Measurements from ENCODE around the gene TP63.

Gene TP63

GRCh38 chr3:189638276-189639031 lies 7.3 kb downstream of the TP63 start:
- no peaks in the 10 kb centered on the region for H3F3A ChIP-seq (ENCODE audit: insufficient read depth, low read length)
- no peaks in the 10 kb centered on the region for H3K9me3 ChIP-seq (ENCODE audit: low read length)
- H3K4me3 ChIP-seq (ENCODE audit: low read depth, low read length, poor library complexity, severe bottlenecking) = no peak overlapping the region
- H3K9ac ChIP-seq (ENCODE audit: low read length) = no peak overlapping the region
- no peaks in the 10 kb centered on the region for H3K27me3 ChIP-seq (ENCODE audit: insufficient read depth, low read length)
- no peak overlapping the region for H2AFZ ChIP-seq (ENCODE audit: low read length)
- H3K79me2 ChIP-seq (ENCODE audit: insufficient read depth, low read length) = peaks cover 17% of the 10 kb centered on the region; the same call in 1 of the 2 replicates
- TF ChIP-seq, protein P1, sequence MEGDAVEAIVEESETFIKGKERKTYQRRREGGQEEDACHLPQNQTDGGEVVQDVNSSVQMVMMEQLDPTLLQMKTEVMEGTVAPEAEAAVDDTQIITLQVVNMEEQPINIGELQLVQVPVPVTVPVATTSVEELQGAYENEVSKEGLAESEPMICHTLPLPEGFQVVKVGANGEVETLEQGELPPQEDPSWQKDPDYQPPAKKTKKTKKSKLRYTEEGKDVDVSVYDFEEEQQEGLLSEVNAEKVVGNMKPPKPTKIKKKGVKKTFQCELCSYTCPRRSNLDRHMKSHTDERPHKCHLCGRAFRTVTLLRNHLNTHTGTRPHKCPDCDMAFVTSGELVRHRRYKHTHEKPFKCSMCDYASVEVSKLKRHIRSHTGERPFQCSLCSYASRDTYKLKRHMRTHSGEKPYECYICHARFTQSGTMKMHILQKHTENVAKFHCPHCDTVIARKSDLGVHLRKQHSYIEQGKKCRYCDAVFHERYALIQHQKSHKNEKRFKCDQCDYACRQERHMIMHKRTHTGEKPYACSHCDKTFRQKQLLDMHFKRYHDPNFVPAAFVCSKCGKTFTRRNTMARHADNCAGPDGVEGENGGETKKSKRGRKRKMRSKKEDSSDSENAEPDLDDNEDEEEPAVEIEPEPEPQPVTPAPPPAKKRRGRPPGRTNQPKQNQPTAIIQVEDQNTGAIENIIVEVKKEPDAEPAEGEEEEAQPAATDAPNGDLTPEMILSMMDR (IDR thresholded peaks at IDR 0.05; ENCODE audit: low read length) = no peak
- TF ChIP-seq EZH2 (IDR thresholded peaks at IDR 0.05; ENCODE audit: borderline replicate concordance, low read length) = no peak
- H4K20me1 ChIP-seq (ENCODE audit: insufficient read depth, low read length) = no peaks in the 10 kb centered on the region
- H3K36me3 ChIP-seq (ENCODE audit: insufficient read depth, low read length) = no peaks in the 10 kb centered on the region
- peak overlapping the region; percentile 6; the same call in 1 of the 2 replicates for H3K4me2 ChIP-seq (ENCODE audit: low read length)
- H3K27ac ChIP-seq (ENCODE audit: low read depth, low read length, poor library complexity, severe bottlenecking) = peak overlapping the region; percentile 7
- H3K9me2 ChIP-seq (ENCODE audit: low read depth, low read length) = no peaks in the 10 kb centered on the region
- peaks cover 79% of the 10 kb centered on the region for H3K4me1 ChIP-seq (ENCODE audit: insufficient read depth, low read length, severe bottlenecking)

DNA sequence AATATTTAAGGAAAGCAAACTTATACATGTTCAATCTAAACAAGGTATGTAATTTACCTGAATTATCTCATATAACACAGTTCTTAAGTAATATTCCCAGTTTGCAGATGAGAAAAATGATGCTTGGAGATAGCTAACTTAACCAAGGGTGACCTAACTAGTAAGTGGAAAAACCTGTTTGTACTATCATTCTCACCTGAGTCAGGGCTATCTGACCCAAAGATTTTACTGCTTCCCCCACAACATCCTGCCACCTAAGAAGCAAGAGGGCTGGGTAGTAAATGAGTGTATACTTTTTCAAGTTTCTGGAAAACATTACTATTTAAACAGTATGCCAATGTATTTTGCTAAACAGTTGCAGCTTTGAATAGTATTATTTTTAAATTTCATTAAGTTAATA lies 10.6 kb downstream of the TP63 start:
- no peak overlapping the region for H3K4me3 ChIP-seq (ENCODE audit: low read depth, low read length, poor library complexity, severe bottlenecking)
- no peaks in the 10 kb centered on the region for H3K9me3 ChIP-seq (ENCODE audit: low read length)
- H3K4me1 ChIP-seq (ENCODE audit: insufficient read depth, low read length, severe bottlenecking) = peaks cover 57% of the 10 kb centered on the region
- no peak overlapping the region for H2AFZ ChIP-seq (ENCODE audit: low read length)
- H3K4me2 ChIP-seq (ENCODE audit: low read length) = peak overlapping the region; percentile 25
- no peak overlapping the region for H3K27ac ChIP-seq (ENCODE audit: low read depth, low read length, poor library complexity, severe bottlenecking)
- H3K9me2 ChIP-seq (ENCODE audit: low read depth, low read length) = no peaks in the 10 kb centered on the region
- peaks cover 4% of the 10 kb centered on the region; the same call in 1 of the 2 replicates for H3K79me2 ChIP-seq (ENCODE audit: insufficient read depth, low read length)
- H4K20me1 ChIP-seq (ENCODE audit: insufficient read depth, low read length) = no peaks in the 10 kb centered on the region
- H3K36me3 ChIP-seq (ENCODE audit: insufficient read depth, low read length) = no peaks in the 10 kb centered on the region
- H3K9ac ChIP-seq (ENCODE audit: low read length) = no peak overlapping the region
- TF ChIP-seq EZH2 (IDR thresholded peaks at IDR 0.05; ENCODE audit: borderline replicate concordance, low read length) = no peak
- TF ChIP-seq, protein P1 (IDR thresholded peaks at IDR 0.05; ENCODE audit: low read length) = no peak
- no peaks in the 10 kb centered on the region for H3K27me3 ChIP-seq (ENCODE audit: insufficient read depth, low read length)
- H3F3A ChIP-seq (ENCODE audit: insufficient read depth, low read length) = no peaks in the 10 kb centered on the region

- H3K27me3 ChIP-seq (ENCODE audit: insufficient read depth, low read length) = no peaks in the 10 kb centered on the region
- TF ChIP-seq EZH2 (IDR thresholded peaks at IDR 0.05; ENCODE audit: borderline replicate concordance, low read length) = no peak
- TF ChIP-seq, protein P1 (IDR thresholded peaks at IDR 0.05; ENCODE audit: low read length) = no peak
- peaks cover 9% of the 10 kb centered on the region; the same call in 1 of the 2 replicates for H3K79me2 ChIP-seq (ENCODE audit: insufficient read depth, low read length)
- H3K4me2 ChIP-seq (ENCODE audit: low read length) = no peak overlapping the region
- H3F3A ChIP-seq (ENCODE audit: insufficient read depth, low read length) = no peaks in the 10 kb centered on the region
- H3K4me3 ChIP-seq (ENCODE audit: low read depth, low read length, poor library complexity, severe bottlenecking) = no peak overlapping the region
- H3K9me3 ChIP-seq (ENCODE audit: low read length) = no peaks in the 10 kb centered on the region
- H3K9me2 ChIP-seq (ENCODE audit: low read depth, low read length) = no peaks in the 10 kb centered on the region
- H3K27ac ChIP-seq (ENCODE audit: low read depth, low read length, poor library complexity, severe bottlenecking) = no peak overlapping the region
- peaks cover 9% of the 10 kb centered on the region for H3K4me1 ChIP-seq (ENCODE audit: insufficient read depth, low read length, severe bottlenecking)
- H3K36me3 ChIP-seq (ENCODE audit: insufficient read depth, low read length) = no peaks in the 10 kb centered on the region
- no peaks in the 10 kb centered on the region for H4K20me1 ChIP-seq (ENCODE audit: insufficient read depth, low read length)
- no peak overlapping the region for H2AFZ ChIP-seq (ENCODE audit: low read length)
- no peak overlapping the region for H3K9ac ChIP-seq (ENCODE audit: low read length)
Measured at GRCh38 chr3:189646853-189647542, 15.8 kb downstream of the TP63 start.
